ENCODE measurements around the gene UTP25.

DNA sequence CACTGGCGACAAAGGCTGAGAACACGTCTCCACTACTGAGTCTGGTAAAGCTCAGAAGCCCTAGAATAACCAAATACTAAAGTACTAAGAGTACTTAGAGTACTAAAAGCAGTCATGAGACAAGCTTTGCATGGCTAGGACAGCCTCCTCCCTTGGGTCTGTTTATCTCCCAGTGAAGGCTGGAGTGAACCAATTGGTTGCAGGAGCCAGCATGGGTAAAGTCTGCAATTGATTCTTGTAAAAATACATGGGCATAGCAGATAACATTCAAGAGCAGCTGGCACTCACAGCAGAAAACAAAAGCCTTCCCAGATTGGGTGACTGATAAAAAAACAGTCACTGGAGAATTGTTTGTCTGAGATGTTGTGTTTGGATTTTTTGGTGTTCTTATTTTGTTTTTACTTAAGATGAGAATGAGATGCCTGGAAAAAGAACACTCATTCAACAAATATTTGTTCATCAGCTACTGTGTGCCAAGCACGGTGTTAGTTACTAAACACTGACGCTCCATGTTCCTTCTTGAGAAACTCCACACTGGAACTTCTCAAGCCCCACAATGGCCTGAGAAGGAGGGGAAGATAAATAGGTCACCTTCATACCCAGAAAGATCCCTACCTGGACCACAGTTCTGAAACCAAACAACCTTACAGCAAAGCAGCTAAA, 25.5 kb upstream of the UTP25 start:
- TF ChIP-seq POLR2AphosphoS5 (IDR thresholded peaks at IDR 0.05) (peak in 1 of 3 donors; percentile 21), POLR2A (IDR thresholded peaks at IDR 0.05) (peak in 1 of 4 donors; percentile 9)

Data from stomach (tissue), 4 donors.